ENCODE measurements around the gene MKNK2.

MKNK2 gene

DNA sequence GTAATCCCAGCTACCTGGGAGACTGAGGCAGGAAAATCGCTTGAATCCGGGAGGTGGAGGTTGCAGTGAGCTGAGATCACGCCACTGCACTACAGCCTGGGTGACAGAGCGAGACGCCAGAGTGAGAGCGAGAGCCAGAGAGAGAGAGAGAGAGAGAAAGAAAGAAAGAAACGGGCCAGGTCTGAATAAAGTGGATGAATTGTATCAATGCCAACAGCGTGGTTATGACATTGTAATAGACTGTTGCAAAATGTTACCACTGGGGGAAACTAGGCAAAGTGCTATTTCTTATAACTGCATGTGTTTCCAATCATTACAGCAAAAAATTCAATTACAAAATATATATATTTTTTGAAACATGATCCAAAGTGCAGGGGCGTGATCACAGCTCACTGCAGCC lies 23.7 kb downstream of the MKNK2 start:
- DNase-seq (ENCODE audit: low read depth in 2 of 2), result no peak

GRCh38 chr19:2026770-2027169 lies 24.3 kb downstream of the MKNK2 start:
- DNase-seq (ENCODE audit: low read depth in 2 of 2), result no peak

GRCh38 chr19:2022289-2022688 lies 28.8 kb downstream of the MKNK2 start:
- DNase-seq (ENCODE audit: low read depth in 2 of 2), result no peak

DNA sequence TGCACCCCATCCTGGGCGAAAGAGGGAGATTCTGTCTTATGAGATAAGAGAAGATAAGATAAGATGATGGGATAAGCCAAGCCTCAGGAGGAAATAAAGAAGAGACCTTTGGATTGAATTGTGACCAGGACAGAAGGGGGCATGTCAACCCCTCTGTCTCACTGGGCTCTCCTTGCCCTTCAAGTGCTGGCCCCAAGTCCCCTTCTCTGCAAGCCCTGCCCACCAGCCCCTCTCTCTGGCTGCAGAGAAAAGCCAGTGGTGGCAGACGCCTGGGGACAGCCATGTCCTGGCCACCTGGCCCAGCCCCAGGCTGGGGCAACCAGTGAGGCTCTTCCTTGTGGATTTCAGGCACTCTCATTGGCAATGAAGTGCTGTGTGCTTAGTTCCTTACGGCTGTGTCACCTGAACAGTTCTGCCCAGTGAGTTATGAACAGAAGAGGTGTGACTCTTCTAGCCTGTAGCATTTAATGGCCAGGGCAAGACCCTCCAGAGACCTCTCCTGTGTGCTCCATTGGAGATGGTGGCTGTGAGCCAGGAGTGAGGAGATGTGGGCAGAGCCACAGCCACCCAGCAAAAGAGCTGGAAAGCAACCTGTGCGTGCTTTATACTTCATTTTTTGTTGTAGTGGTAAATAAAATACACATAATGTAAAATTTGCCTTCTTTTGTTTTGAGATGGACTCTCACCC lies 29.4 kb downstream of the MKNK2 start:
- DNase-seq (ENCODE audit: low read depth in 2 of 2), result no peak

GRCh38 chr19:2018752-2019151 lies 32.3 kb downstream of the MKNK2 start:
- DNase-seq (ENCODE audit: low read depth in 2 of 2), result no peak

DNA sequence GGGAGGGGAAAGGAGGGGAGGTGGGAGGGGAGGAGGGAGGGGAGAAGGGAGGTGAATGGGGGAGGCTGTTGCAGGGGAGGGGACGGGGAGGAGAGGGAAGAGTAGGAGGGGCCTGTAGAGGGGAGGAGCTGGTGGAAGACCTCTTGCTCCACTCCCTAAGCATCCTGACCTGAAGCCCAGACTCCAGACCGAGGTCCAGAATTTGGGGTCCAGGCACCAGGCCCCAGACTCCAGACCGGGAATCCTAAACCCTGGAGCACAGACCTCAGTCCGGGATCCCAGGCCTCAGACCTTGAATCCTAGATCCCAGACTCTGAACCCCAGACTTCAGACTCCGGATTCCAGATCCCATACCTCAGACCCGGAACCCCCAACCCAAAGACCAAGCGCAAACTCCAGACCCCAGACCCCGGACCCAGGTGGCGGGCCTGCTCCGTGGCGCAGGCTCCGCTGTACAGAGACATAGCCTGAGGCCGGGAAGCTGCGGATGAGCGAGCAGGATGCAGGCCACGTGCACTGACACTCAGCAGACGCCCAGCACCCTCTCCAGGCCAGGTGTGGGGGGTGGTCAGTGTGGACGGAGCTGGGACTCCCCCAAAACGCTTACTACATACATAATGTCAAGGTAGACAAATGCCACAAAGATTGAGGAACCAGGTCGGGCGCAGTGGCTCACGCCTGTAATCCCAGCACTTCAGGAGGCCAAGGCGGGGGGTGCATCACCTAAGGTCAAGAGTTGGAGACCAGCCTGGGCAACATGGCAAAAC lies 34.8 kb downstream of the MKNK2 start:
- peak in 1 of 2 donors; percentile 24 for DNase-seq (ENCODE audit: low read depth in 2 of 2)

GRCh38 chr19:2015608-2015950 lies 35.5 kb downstream of the MKNK2 start, which contains the start of gene BTBD2:
BTBD2 (minus strand) TSS chr19:2015714; CDS start chr19:2015703, 11 bp downstream.
- DNase-seq (ENCODE audit: low read depth in 2 of 2), result peak; percentile 26 to 39

- no peak for DNase-seq (ENCODE audit: low read depth in 2 of 2)
Measured at GRCh38 chr19:2014731-2015607, 36.1 kb downstream of the MKNK2 start.

- no peak for DNase-seq (ENCODE audit: low read depth in 2 of 2)
Measured at GRCh38 chr19:2014131-2014571, 36.9 kb downstream of the MKNK2 start.

DNA sequence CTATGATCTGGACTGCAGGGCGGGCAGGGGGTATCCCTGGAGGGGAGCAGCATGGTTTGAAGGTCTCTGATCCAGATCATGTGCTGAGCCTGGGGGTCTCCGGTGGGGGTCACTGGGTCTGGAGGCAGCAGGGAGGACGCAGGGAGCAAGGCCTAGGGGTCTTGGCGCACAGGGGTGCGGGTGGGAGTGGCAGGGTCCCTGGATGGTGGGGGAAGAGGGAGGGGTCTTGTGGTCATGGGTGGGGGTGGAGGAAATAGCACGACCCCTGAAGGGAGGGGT lies 37.4 kb downstream of the MKNK2 start:
- DNase-seq (ENCODE audit: low read depth in 2 of 2), result no peak

DNA sequence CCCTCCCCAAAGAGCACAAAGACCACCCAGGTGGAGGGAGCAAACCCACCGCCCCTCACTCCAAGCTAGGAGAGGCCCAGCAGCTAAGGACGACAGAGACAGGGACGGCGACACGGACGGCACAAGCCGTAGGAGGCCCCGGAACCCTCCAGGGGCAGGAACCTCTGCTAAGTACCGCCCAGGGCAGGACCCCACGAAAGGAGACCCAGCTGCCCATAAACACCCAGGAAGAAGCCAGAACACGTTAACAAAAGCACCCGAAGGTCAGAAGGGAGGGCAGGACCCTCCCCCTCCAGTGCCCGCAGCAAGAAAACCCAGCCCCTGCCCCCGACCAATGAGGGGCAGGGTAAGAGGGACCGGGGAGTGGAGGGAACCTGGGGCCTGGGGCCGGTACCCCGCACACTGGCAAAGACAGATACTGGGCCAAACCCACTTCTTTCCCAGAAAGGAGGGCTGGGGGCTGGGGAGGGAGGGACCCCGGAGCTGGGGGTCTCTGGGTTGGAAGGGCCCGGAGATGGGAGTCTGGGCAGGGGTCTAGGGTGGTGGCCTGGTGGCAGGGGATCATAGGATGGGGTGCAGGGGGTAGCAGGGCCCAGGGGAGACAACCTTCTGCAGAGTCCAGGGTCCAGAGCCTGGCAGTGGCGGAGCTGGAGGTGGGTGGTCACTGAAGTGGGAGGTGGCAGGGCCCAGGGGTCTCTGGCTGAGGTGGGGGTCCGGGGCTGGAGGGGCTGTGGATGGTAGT lies 37.9 kb downstream of the MKNK2 start:
- DNase-seq (ENCODE audit: low read depth in 2 of 2), result no peak

GRCh38 chr19:2011169-2011568 lies 39.9 kb downstream of the MKNK2 start:
- no peak for DNase-seq (ENCODE audit: low read depth in 2 of 2)

GRCh38 chr19:2010135-2010668 lies 40.8 kb downstream of the MKNK2 start:
- DNase-seq (ENCODE audit: low read depth in 2 of 2), result no peak

GRCh38 chr19:2003874-2004273 lies 47.2 kb downstream of the MKNK2 start:
- DNase-seq (ENCODE audit: low read depth in 2 of 2), result no peak

DNA sequence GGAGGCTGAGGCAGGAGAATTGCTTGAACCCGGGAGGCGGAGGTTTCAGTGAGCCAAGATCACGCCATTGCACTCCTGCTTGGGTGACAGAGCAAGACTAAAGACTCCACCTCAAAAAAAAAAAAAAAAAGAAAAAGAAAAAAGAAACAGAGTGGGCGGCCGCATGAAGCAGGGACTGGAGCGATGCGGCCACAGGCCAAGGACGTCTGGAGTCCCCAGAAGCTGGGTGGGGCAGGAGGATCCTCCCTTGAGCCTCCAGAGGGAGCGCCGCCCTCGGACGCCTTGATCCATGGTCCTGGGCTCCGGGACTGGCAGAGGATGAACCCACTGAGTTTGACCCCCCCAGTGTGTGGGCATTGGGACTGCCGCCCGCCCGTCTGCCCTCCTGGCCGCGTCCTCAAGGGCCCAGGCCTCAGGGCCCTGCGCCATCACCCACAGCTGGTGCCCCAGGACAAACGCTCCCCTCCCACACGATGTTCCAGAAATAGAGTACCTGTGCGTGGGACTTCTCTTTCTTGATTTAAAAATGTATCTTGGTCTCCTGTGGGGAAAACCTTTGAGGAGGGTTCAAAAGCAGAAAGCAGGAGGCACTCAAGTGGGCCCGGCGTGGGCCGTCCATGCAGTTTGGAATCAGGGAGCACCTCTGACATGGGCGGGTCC lies 51.1 kb downstream of the MKNK2 start:
- no peak for DNase-seq (ENCODE audit: low read depth in 2 of 2)

DNA sequence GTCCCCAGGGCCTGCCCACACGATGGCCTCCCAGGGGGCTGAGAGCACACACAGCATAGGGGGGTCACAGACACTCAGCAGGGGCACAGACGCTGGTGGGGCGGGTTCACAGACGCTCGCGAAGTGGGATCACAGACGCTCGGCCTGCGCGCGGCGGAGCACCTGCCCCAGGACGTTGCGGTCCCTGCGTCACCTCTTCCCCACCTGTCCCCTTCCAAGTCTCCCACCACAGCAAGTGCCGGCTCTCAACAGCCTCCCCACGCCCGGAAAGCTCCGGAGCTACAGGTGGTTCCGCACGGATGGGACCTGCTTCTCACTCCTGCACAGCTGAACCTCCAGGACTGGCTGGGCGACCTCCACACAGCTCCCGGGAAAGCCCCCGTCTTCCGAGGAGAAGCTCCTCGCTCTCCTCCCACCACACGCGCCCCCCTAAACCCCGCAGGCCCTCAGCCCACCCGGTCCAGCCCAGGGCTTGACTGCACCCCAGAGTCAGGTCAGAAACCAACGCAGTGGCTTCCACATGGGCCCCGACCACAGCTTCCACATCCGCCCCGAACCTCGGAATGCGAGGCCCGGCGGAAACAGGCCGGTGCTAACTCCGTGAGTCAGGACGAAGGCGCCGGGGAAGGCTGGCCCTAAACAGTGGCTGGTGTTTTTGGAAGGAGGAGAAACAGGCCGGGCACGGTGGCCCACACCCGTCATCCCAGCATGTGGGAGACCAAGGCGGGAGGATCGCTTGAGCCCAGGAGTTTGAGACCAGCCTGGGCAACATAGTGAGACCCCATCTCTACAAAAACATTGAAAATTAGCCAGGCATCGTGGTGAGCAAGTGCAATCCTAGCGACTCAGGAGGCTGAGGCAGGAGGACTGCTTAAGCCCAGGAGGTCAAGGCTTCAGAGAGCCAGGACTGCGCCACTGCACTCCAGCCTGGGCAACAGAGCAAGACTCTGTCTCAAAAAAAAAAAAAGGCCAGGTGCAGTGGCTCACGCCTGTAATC lies 52.0 kb downstream of the MKNK2 start:
- no peak for DNase-seq (ENCODE audit: low read depth in 2 of 2)

GRCh38 chr19:1997353-1998233 lies 53.5 kb downstream of the MKNK2 start:
- DNase-seq (ENCODE audit: low read depth in 2 of 2), result no peak

- DNase-seq (ENCODE audit: low read depth in 2 of 2), result no peak
Measured at GRCh38 chr19:1992759-1993260, 58.2 kb downstream of the MKNK2 start.
